IPS-18c (cell line): ENCODE data around the gene ST7.
"Not testable (repeated sequence)": the region's sequence is repeated elsewhere in the genome, so short reads cannot be mapped to it uniquely, and the experiment has no call there.

Source experiments
- H3K4me3 ChIP-seq: 2 replicates; pipeline ENCODE4 v1.7.0; 2013; ENCODE audit warnings: low read depth, mild to moderate bottlenecking, low read length, moderate library complexity; ENCODE audit not compliant: insufficient read depth
- H3K9me3 ChIP-seq: one replicate; pipeline ENCODE4 v1.6.1; 2013; ENCODE audit warnings: mild to moderate bottlenecking, low read length, moderate library complexity; ENCODE audit not compliant: control insufficient read depth, insufficient read depth

Gene ST7

GRCh38 chr7:116940689-116941370 lies 12.5 kb upstream of the ST7 start:
- Histone ChIP-seq H3K9me3 (no peaks in the 10 kb centered on the region), H3K4me3 (no peak overlapping the region)

GRCh38 chr7:116942504-116942903 lies 10.8 kb upstream of the ST7 start:
- H3K9me3 ChIP-seq, result no peaks in the 10 kb centered on the region
- no peak overlapping the region for H3K4me3 ChIP-seq

DNA sequence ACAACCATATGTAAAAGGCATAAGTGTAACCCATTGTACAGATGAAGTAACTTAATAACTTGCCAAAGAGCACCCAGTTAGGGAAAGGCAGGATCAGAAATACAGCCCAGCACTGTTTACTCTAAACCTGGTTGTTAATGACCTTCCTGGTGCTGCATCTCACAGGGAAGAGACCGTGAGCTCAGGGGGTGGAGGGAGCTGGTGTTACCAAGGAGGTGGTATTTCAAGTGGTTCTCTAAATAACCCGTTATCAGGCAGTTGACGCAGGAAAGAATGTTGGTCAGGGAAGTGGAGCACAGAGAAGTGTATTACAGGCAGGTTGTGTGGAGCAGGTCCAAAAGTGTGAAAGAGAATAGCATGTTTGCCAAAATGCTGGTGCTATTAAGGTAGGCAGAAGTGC lies 4.4 kb upstream of the ST7 start:
- Histone ChIP-seq H3K9me3 (no peaks in the 10 kb centered on the region), H3K4me3 (no peak overlapping the region)

GRCh38 chr7:116949941-116950801 lies 3.1 kb upstream of the ST7 start:
- H3K4me3 ChIP-seq, result no peak overlapping the region
- no peaks in the 10 kb centered on the region for H3K9me3 ChIP-seq

DNA sequence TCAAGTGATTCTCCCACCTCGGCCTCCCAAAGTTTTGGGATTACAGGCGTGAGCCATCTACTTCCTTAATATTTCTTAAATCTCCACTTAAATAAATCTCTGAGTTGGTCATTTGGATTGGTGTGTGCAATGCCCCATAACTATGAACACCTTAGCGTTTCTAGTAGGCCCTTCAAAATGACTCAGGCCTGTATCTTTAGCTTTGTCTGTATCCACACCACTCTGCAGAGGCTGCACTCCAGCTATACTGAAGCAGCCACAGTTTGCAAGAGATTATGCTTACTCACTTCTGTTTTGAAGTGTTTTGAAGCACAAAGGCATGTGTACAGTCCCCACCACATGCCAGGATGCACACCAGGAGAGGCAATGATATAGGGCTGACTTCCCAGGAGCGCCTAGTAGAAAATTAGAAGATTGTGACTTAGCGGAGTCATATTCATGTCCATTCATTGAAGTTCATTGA lies 2.4 kb upstream of the ST7 start:
- H3K4me3 ChIP-seq, result no peak overlapping the region
- H3K9me3 ChIP-seq, result no peaks in the 10 kb centered on the region

- Histone ChIP-seq H3K9me3 (no peaks in the 10 kb centered on the region), H3K4me3 (no peak overlapping the region)
These were observed 1.7 kb upstream of the ST7 start for GRCh38 chr7:116951366-116952292.

GRCh38 chr7:116952635-116953371 lies 498 bp upstream of the ST7 start:
- no peaks in the 10 kb centered on the region for H3K9me3 ChIP-seq
- peak overlapping the region; percentile 79 for H3K4me3 ChIP-seq

DNA sequence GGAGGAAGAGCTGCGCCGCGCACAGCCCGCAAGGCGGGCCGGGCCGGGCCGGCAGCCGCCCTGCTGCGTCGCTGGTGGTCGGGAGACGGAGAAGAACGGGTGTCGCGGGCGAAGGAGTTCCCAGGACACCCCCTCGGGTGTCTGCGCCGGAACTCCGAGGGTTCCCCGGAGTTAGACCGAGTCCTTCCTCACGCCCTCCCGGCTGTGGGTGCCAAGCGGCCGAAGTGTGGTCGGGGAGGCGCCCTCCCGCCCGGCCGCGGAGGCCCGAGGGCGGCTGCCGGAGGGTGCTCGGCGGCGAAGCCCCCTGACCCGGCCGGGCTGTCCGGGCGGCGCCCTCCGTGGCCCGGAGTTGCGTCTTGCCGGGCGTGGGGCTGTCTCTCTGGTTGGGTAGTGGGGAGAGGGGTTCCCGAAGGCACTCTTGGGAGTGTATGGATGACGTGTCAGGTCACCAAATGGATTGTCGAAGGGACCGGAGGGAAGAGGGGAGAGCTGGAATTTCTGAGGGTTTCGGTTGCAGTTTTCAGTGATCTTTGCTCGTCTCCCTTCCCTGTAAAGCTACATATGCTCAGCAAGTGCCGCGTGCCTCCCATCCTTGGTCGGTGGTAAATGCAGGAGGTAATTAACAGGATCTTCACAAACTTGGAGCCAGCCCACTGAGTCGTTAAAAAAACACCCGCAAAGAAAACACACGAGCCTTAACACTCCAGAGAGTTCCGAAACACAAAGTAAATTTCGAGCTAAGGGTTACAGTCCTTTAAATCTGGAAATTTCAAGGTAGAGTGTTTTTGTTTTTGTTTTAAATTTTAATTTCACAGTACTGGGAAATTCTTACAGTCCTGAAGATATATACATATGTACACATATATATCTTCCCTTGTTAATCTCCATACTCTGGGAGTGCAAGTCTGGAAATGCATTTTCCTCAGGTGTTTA lies 871 bp downstream of the ST7 start:
- Histone ChIP-seq H3K4me3 (peak overlapping the region; percentile 79), H3K9me3 (no peaks in the 10 kb centered on the region)

DNA sequence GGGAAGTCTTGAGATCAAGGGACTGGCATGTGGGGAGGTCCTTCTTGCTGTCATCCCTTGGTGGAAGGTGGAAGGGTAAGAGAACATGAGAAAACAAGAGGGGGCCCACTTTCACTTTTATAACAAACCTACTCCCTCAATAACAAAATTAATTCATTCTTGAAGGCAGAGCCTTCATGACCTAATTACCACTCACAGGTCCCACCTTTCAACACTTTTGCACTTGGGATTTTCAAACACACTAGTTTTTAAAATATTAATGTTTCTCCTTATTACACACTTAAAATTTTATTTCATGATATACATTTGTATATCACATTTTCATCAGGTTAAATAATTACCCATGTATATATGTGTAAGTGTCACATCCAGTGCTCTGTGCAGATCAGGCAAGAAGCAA lies 2.0 kb downstream of the ST7 start:
- Histone ChIP-seq H3K4me3 (no peak overlapping the region), H3K9me3 (no peaks in the 10 kb centered on the region)

DNA sequence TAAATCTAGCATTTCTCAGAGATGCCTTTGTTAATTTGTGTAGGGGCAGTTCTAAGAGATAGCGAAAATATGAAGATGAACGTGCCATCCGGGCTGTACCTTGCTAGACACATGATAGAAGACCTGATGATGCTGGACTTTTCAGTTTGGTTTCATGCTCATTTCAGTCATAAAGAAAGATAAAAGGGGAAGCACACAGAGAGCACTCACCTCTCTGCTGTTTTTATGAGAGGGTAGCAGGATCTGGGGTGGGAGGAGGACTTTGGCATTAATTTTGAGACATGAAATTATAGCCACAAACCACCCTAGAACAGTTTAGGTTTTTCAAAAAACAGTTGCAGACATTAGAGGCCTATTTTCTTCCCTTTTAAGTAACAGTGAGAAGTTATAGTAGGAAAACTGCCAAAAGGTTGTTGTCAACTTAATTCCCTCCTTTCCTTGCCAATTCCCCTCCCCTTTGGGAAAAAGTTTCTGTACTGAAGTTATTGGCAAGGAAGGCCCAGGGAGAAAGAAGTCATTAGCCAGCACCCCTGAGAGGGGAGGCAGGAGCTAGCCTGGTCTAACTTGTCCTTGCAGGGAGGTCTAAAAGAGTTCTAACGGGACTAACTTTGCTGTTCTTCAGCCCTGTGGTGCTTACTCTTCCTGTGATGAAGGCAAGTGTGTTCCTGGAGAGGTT lies 2.6 kb downstream of the ST7 start:
- Histone ChIP-seq H3K9me3 (no peaks in the 10 kb centered on the region), H3K4me3 (no peak overlapping the region)

DNA sequence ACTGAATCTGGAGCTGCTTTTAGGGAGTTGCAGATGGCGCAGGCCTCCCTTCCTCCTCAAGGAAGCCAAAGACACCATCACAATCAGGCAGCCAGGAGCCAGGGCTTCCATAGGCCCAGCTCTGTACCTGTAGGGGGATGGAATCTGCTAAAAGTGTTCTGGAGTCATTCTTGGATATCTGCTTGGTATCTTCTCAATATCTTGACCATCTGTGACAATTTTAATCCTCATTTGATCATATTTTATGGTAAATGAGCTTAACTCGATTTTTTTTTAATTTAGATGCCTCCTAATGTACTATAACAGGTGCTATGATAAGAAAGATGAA lies 3.1 kb downstream of the ST7 start:
- H3K9me3 ChIP-seq, result no peaks in the 10 kb centered on the region
- no peak overlapping the region for H3K4me3 ChIP-seq

GRCh38 chr7:116957874-116958273 lies 4.6 kb downstream of the ST7 start:
- H3K9me3 ChIP-seq, result no peaks in the 10 kb centered on the region
- no peak overlapping the region for H3K4me3 ChIP-seq

- H3K4me3 ChIP-seq, H3K9me3 ChIP-seq: not testable (repeated sequence)
These were observed 8.8 kb downstream of the ST7 start for GRCh38 chr7:116961966-116962673.

DNA sequence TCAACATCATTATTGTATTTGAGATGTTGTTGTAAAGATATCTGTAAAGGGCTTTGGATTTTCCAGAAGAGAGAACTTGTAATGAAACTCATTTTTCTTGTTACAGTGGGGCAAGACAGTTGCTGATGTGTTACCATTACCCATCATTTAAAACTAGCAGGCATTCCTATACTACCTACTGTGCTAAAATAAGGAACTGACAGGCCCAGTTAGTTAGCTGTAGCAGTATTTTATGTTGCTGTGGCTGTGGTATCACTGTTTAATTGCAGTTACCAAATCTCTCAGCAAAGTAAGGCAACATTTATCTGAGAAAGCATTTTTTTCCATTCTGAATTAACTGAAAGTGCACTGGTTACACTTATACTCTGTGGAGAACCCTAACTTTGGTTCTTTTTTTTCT lies 9.9 kb downstream of the ST7 start:
- H3K4me3 ChIP-seq, result no peak overlapping the region
- H3K9me3 ChIP-seq, result no peaks in the 10 kb centered on the region

DNA sequence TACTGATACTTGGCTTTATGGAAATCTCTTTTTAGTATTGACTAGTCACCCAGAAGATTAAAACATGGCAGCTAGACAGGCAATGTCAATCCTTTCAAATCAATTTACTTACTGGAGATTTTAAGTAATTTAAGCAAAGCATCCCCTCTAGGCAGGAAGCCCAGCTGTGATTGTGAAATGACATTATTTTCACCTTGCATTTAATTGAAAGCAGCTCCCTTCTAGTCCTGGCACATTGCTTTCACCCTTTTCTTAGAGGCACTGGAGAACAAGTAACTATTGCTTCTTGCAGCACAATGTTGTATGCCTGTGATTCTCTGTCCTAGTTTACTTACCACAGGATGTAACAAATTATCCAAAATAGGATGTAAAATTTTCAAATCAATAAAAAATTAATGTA lies 13.3 kb downstream of the ST7 start:
- H3K9me3 ChIP-seq, result no peaks in the 10 kb centered on the region
- H3K4me3 ChIP-seq, result no peak overlapping the region
